Stimulated activated naive CD8-positive, alpha-beta T cell treated with anti-CD3 and anti-CD28 coated beads, Interleukin-15, amount 100 ng/mL, for 72 hours (primary cell): Measurements from ENCODE around the gene PIP5K1B.

Source experiments
- ATAC-seq: fragments of 150-1000 bp; cut with Tn5 transposase; 2 replicates; pipeline ENCODE4 v1.10.0; 2021; ENCODE audit warnings: mild to moderate bottlenecking, moderate library complexity
- DNase-seq, 2 donors: peaks; one replicate each; pipeline ENCODE4 v3.0.0; 2021 to 2022
- H3K27ac Mint-ChIP-seq, 2 donors: one replicate each; pipeline ENCODE4 v1.8.0; 2022; ENCODE audit warnings: mild to moderate bottlenecking in 2 of 2, mixed read lengths in 2 of 2, moderate library complexity in 2 of 2
- H3K27me3 Mint-ChIP-seq: one replicate; pipeline ENCODE4 v1.8.0; 2022; ENCODE audit warnings: mixed read lengths
- H3K4me1 Mint-ChIP-seq: one replicate; pipeline ENCODE4 v1.8.0; 2022; ENCODE audit warnings: mild to moderate bottlenecking, mixed read lengths
- H3K4me3 Mint-ChIP-seq, 2 donors: one replicate each; pipeline ENCODE4 v1.8.0; 2022; ENCODE audit warnings: mild to moderate bottlenecking in 2 of 2, mixed read lengths in 2 of 2, moderate library complexity in 1 of 2
- H3K9me3 Mint-ChIP-seq, 2 donors: one replicate each; pipeline ENCODE4 v1.8.0; 2022; ENCODE audit warnings: mixed read lengths in 2 of 2

PIP5K1B gene

GRCh38 chr9:68719847-68720246 is 14.8 kb downstream of the PIP5K1B start:
- Mint-ChIP-seq H3K4me1 (no peaks in the 10 kb centered on the region), H3K4me3 (no peak overlapping the region), H3K9me3 (no peaks in the 10 kb centered on the region), H3K27me3 (peaks cover 22% of the 10 kb centered on the region), H3K27ac (no peak overlapping the region)
- ATAC-seq = no peak
- no peak for DNase-seq

- DNase-seq = no peak
- Mint-ChIP-seq H3K4me3 (no peak overlapping the region), H3K27ac (no peak overlapping the region)
Measured at GRCh38 chr9:68720656-68721313, 15.7 kb downstream of the PIP5K1B start.

GRCh38 chr9:68721666-68722330 is 16.8 kb downstream of the PIP5K1B start:
- Mint-ChIP-seq H3K27me3 (peaks cover 12% of the 10 kb centered on the region), H3K4me1 (no peaks in the 10 kb centered on the region), H3K9me3 (no peaks in the 10 kb centered on the region), H3K4me3 (no peak overlapping the region), H3K27ac (no peak overlapping the region)
- no peak for DNase-seq
- no peak for ATAC-seq

More at GRCh38 chr9:68720656-68721313, 15.7 kb downstream of the PIP5K1B start:
- no peaks in the 10 kb centered on the region for H3K4me1 Mint-ChIP-seq
- no peak for ATAC-seq
- peaks cover 13% of the 10 kb centered on the region for H3K27me3 Mint-ChIP-seq
- no peaks in the 10 kb centered on the region for H3K9me3 Mint-ChIP-seq

- Mint-ChIP-seq H3K9me3 (peaks cover 0 to 4% of the 10 kb centered on the region in 2 donors), H3K4me3 (no peak overlapping the region), H3K4me1 (no peaks in the 10 kb centered on the region), H3K27ac (no peak overlapping the region), H3K27me3 (peaks cover 34% of the 10 kb centered on the region)
- ATAC-seq (no peak), DNase-seq (no peak)
Measured at GRCh38 chr9:68725070-68725469, 20.0 kb downstream of the PIP5K1B start.

GRCh38 chr9:68726489-68726888 is 21.4 kb downstream of the PIP5K1B start:
- no peak for DNase-seq
- Mint-ChIP-seq H3K4me1 (no peaks in the 10 kb centered on the region), H3K27ac (no peak overlapping the region), H3K4me3 (no peak overlapping the region), H3K9me3 (peaks cover 0 to 4% of the 10 kb centered on the region in 2 donors), H3K27me3 (peaks cover 34% of the 10 kb centered on the region)
- no peak for ATAC-seq

GRCh38 chr9:68727636-68728035 is 22.6 kb downstream of the PIP5K1B start:
- H3K4me1 Mint-ChIP-seq = no peaks in the 10 kb centered on the region
- no peak overlapping the region for H3K4me3 Mint-ChIP-seq
- peaks cover 40% of the 10 kb centered on the region for H3K27me3 Mint-ChIP-seq
- H3K27ac Mint-ChIP-seq = no peak overlapping the region
- peaks cover 0 to 4% of the 10 kb centered on the region in 2 donors for H3K9me3 Mint-ChIP-seq
- DNase-seq (no peak), ATAC-seq (no peak)

GRCh38 chr9:68728731-68729130 is 23.7 kb downstream of the PIP5K1B start:
- peaks cover 0 to 4% of the 10 kb centered on the region in 2 donors for H3K9me3 Mint-ChIP-seq

GRCh38 chr9:68730570-68731235 is 25.7 kb downstream of the PIP5K1B start:
- no peak for DNase-seq
- Mint-ChIP-seq H3K9me3 (peaks cover 0 to 4% of the 10 kb centered on the region in 2 donors), H3K4me1 (no peaks in the 10 kb centered on the region), H3K27me3 (peaks cover 40% of the 10 kb centered on the region), H3K27ac (no peak overlapping the region), H3K4me3 (no peak overlapping the region)
- no peak for ATAC-seq

More at GRCh38 chr9:68728731-68729130, 23.7 kb downstream of the PIP5K1B start:
- no peak for DNase-seq
- Mint-ChIP-seq H3K4me1 (no peaks in the 10 kb centered on the region), H3K27me3 (peaks cover 44% of the 10 kb centered on the region), H3K4me3 (no peak overlapping the region), H3K27ac (no peak overlapping the region)
- ATAC-seq = no peak

GRCh38 chr9:68731857-68732256 is 26.8 kb downstream of the PIP5K1B start:
- DNase-seq = no peak
- Mint-ChIP-seq H3K4me3 (no peak overlapping the region), H3K27me3 (peaks cover 49% of the 10 kb centered on the region), H3K27ac (no peak overlapping the region), H3K9me3 (peaks cover 0 to 4% of the 10 kb centered on the region in 2 donors), H3K4me1 (no peaks in the 10 kb centered on the region)
- ATAC-seq = no peak

GRCh38 chr9:68732405-68733020 is 27.5 kb downstream of the PIP5K1B start:
- H3K27me3 Mint-ChIP-seq = peaks cover 48% of the 10 kb centered on the region
- no peak for ATAC-seq
- H3K9me3 Mint-ChIP-seq = peaks cover 0 to 4% of the 10 kb centered on the region in 2 donors
- H3K4me3 Mint-ChIP-seq = no peak overlapping the region
- no peak overlapping the region for H3K27ac Mint-ChIP-seq
- H3K4me1 Mint-ChIP-seq = no peaks in the 10 kb centered on the region
- DNase-seq = no peak

- Mint-ChIP-seq H3K27me3 (peaks cover 45% of the 10 kb centered on the region), H3K27ac (no peak overlapping the region), H3K4me3 (no peak overlapping the region), H3K9me3 (peaks cover 0 to 2% of the 10 kb centered on the region in 2 donors), H3K4me1 (no peaks in the 10 kb centered on the region)
- DNase-seq (no peak), ATAC-seq (no peak)
Measured at GRCh38 chr9:68733021-68733405, 28.0 kb downstream of the PIP5K1B start.

GRCh38 chr9:68738358-68738757 is 33.3 kb downstream of the PIP5K1B start:
- Mint-ChIP-seq H3K4me3 (no peak overlapping the region), H3K4me1 (no peaks in the 10 kb centered on the region), H3K27ac (no peak overlapping the region), H3K27me3 (peaks cover 23% of the 10 kb centered on the region), H3K9me3 (no peaks in the 10 kb centered on the region)
- no peak for ATAC-seq
- no peak for DNase-seq

- Mint-ChIP-seq H3K9me3 (no peaks in the 10 kb centered on the region), H3K27me3 (peaks cover 23% of the 10 kb centered on the region), H3K4me1 (peaks cover 10% of the 10 kb centered on the region), H3K27ac (no peak overlapping the region), H3K4me3 (no peak overlapping the region)
- no peak for DNase-seq
- no peak for ATAC-seq
Measured at GRCh38 chr9:68739621-68740174, 34.7 kb downstream of the PIP5K1B start.

GRCh38 chr9:68740561-68740960 is 35.5 kb downstream of the PIP5K1B start:
- Mint-ChIP-seq H3K4me1 (peaks cover 14% of the 10 kb centered on the region), H3K27me3 (peaks cover 20% of the 10 kb centered on the region), H3K27ac (no peak overlapping the region), H3K4me3 (no peak overlapping the region), H3K9me3 (no peaks in the 10 kb centered on the region)
- no peak for ATAC-seq
- no peak for DNase-seq

GRCh38 chr9:68741234-68741633 is 36.2 kb downstream of the PIP5K1B start:
- no peak for ATAC-seq
- Mint-ChIP-seq H3K9me3 (no peaks in the 10 kb centered on the region), H3K27ac (no peak overlapping the region), H3K4me3 (no peak overlapping the region), H3K4me1 (peaks cover 14% of the 10 kb centered on the region), H3K27me3 (peaks cover 13% of the 10 kb centered on the region)
- DNase-seq = no peak
